ENCODE results near the gene SRP19.
"Not testable (repeated sequence)": the region's sequence is repeated elsewhere in the genome, so short reads cannot be mapped to it uniquely, and the experiment has no call there.

The SRP19 gene

GRCh38 chr5:112860929-112861637, at the start of gene SRP19:
SRP19 (plus strand) TSS chr5:112861287; CDS start chr5:112861377, 90 bp downstream.
- peak; percentile 95 for DNase-seq

GRCh38 chr5:112812549-112812948, 48.5 kb upstream of the SRP19 start:
- DNase-seq = no peak

GRCh38 chr5:112820246-112820645, 40.8 kb upstream of the SRP19 start:
- DNase-seq = no peak

- DNase-seq = no peak
These were observed 38.6 kb upstream of the SRP19 start for GRCh38 chr5:112822456-112822855.

- no peak for DNase-seq
These were observed 37.9 kb upstream of the SRP19 start for GRCh38 chr5:112823181-112823580.

- DNase-seq = no peak
These were observed 37.4 kb upstream of the SRP19 start for GRCh38 chr5:112823656-112824055.

- DNase-seq = no peak
These were observed 36.9 kb upstream of the SRP19 start for GRCh38 chr5:112824197-112824596.

GRCh38 chr5:112830378-112830777, 30.7 kb upstream of the SRP19 start:
- no peak for DNase-seq

- DNase-seq = no peak
These were observed 27.1 kb upstream of the SRP19 start for GRCh38 chr5:112833971-112834370.

- DNase-seq = no peak
These were observed 16.6 kb upstream of the SRP19 start for GRCh38 chr5:112844489-112844888.

- DNase-seq = no peak
These were observed 14.5 kb upstream of the SRP19 start for GRCh38 chr5:112846556-112846955.

GRCh38 chr5:112847306-112847705, 13.8 kb upstream of the SRP19 start:
- no peak for DNase-seq

- DNase-seq = peak; percentile 48
These were observed 12.8 kb upstream of the SRP19 start for GRCh38 chr5:112848116-112848811.

GRCh38 chr5:112849912-112850311, 11.2 kb upstream of the SRP19 start:
- no peak for DNase-seq

GRCh38 chr5:112854651-112855050, 6.4 kb upstream of the SRP19 start:
- DNase-seq = no peak

GRCh38 chr5:112857866-112858265, 3.2 kb upstream of the SRP19 start:
- DNase-seq = no peak

- not testable (repeated sequence) for DNase-seq
These were observed 537 bp upstream of the SRP19 start for GRCh38 chr5:112860571-112860928.

- DNase-seq = no peak
These were observed 525 bp downstream of the SRP19 start for GRCh38 chr5:112861638-112861985.

- no peak for DNase-seq
These were observed 998 bp downstream of the SRP19 start for GRCh38 chr5:112862085-112862484.

- no peak for DNase-seq
These were observed 2.5 kb downstream of the SRP19 start for GRCh38 chr5:112863549-112863948.

GRCh38 chr5:112865128-112865527, 4.0 kb downstream of the SRP19 start:
- no peak for DNase-seq

- DNase-seq = no peak
These were observed 5.7 kb downstream of the SRP19 start for GRCh38 chr5:112866739-112867138.

GRCh38 chr5:112867411-112867810, 6.3 kb downstream of the SRP19 start:
- no peak for DNase-seq

GRCh38 chr5:112869948-112870347, 8.9 kb downstream of the SRP19 start:
- DNase-seq = no peak

GRCh38 chr5:112870966-112871365, 9.9 kb downstream of the SRP19 start:
- DNase-seq = no peak

Data from NCI-H446 treated with DMSO at 0.1 percent for 48 hours (cell line).